Measurements from ENCODE around the gene OPTN. TPM values are rescaled to one million over a fixed set of nuclear protein-coding genes. Genes with fewer than 3 reads are reported as not detected.

The OPTN gene
- total and polyA plus RNA-seq, 2 experiments from 2014 or later: 12.4 to 16.8 TPM

- no peak for TF ChIP-seq CTCF (IDR thresholded peaks at IDR 0.05; ENCODE audit: low read depth, low read length)
- Histone ChIP-seq H3K27ac (no peak overlapping the region), H3K36me3 (peaks cover 8% of the 10 kb centered on the region), H3K4me1 (ENCODE audit: low read depth) (no peaks in the 10 kb centered on the region), H3K27me3 (no peaks in the 10 kb centered on the region), H3K4me3 (no peak overlapping the region), H3K9me3 (ENCODE audit: low read depth) (no peaks in the 10 kb centered on the region)
- no peak for DNase-seq (ENCODE audit: low read depth in 1 of 2, low spot score in 1 of 2)
These were observed 85.0 kb downstream of the OPTN start for GRCh38 chr10:13184730-13185514.

- no peak for DNase-seq (ENCODE audit: low read depth in 1 of 2, low spot score in 1 of 2)
- Histone ChIP-seq H3K27ac (no peak overlapping the region), H3K27me3 (no peaks in the 10 kb centered on the region), H3K4me1 (ENCODE audit: low read depth) (no peaks in the 10 kb centered on the region), H3K36me3 (peaks cover 8% of the 10 kb centered on the region), H3K9me3 (ENCODE audit: low read depth) (no peaks in the 10 kb centered on the region), H3K4me3 (no peak overlapping the region)
- no peak for TF ChIP-seq CTCF (IDR thresholded peaks at IDR 0.05; ENCODE audit: low read depth, low read length)
These were observed 87.2 kb downstream of the OPTN start for GRCh38 chr10:13187135-13187534.

Other genes starting within 250 kb of the OPTN start
- 4.3 and 5.4 TPM in 2 replicates for gene CCDC3, start 98.5 kb upstream of the OPTN start, total RNA-seq
- 4.1 and 6.7 TPM in 2 replicates for gene CCDC3, start 98.5 kb upstream of the OPTN start, polyA plus RNA-seq
- 3.9 and 4.8 TPM in 2 replicates for gene MCM10, start 61.4 kb downstream of the OPTN start, total RNA-seq
- 6.9 and 10.0 TPM in 2 replicates for gene MCM10, start 61.4 kb downstream of the OPTN start, polyA plus RNA-seq
- not detected in 2 replicates for gene UCMA, start 134.2 kb downstream of the OPTN start, total RNA-seq
- not detected in 2 replicates for gene UCMA, start 134.2 kb downstream of the OPTN start, polyA plus RNA-seq
- gene PHYH, start 199.9 kb downstream of the OPTN start, total RNA-seq: 23.1 and 26.4 TPM in 2 replicates
- 40.9 and 53.3 TPM in 2 replicates for gene PHYH, start 199.9 kb downstream of the OPTN start, polyA plus RNA-seq
- 69.5 and 84.6 TPM in 2 replicates for gene SEPHS1, start 248.1 kb downstream of the OPTN start, total RNA-seq
- gene SEPHS1, start 248.1 kb downstream of the OPTN start, polyA plus RNA-seq: 99.7 and 105 TPM in 2 replicates

Measured in cardiac muscle cell (in vitro differentiated cells and primary cell).